ENCODE results near the gene SCFD2.

Gene SCFD2

GRCh38 chr4:53014881-53015280, 351.0 kb downstream of the SCFD2 start:
- H3K36me3 ChIP-seq (ENCODE audit: insufficient read depth, low read length), result no peaks in the 10 kb centered on the region
- H3K4me3 ChIP-seq (ENCODE audit: low read depth, low read length), result no peak overlapping the region
- H3K27me3 ChIP-seq (ENCODE audit: insufficient read depth, low read length), result no peaks in the 10 kb centered on the region
- no peak overlapping the region for H3K27ac ChIP-seq (ENCODE audit: low read depth, low read length)
- H2AFZ ChIP-seq (ENCODE audit: low read length, unreplicated experiment), result no peak overlapping the region
- no peaks in the 10 kb centered on the region for H3K79me2 ChIP-seq (ENCODE audit: control insufficient read depth, insufficient read depth, low read length, unreplicated experiment)
- peaks cover 54% of the 10 kb centered on the region for H3K4me1 ChIP-seq (ENCODE audit: control insufficient read depth, insufficient read depth, low read length, unreplicated experiment)

- peaks cover 47% of the 10 kb centered on the region for H3K4me1 ChIP-seq (ENCODE audit: control insufficient read depth, insufficient read depth, low read length, unreplicated experiment)
- H2AFZ ChIP-seq (ENCODE audit: low read length, unreplicated experiment), result no peak overlapping the region
- no peaks in the 10 kb centered on the region for H3K79me2 ChIP-seq (ENCODE audit: control insufficient read depth, insufficient read depth, low read length, unreplicated experiment)
- H3K27me3 ChIP-seq (ENCODE audit: insufficient read depth, low read length), result no peaks in the 10 kb centered on the region
- H3K36me3 ChIP-seq (ENCODE audit: insufficient read depth, low read length), result no peaks in the 10 kb centered on the region
- H3K27ac ChIP-seq (ENCODE audit: low read depth, low read length), result no peak overlapping the region
- H3K4me3 ChIP-seq (ENCODE audit: low read depth, low read length), result no peak overlapping the region
Observed at GRCh38 chr4:53013873-53014775, 351.7 kb downstream of the SCFD2 start.

GRCh38 chr4:53012738-53013137, 353.1 kb downstream of the SCFD2 start:
- peak overlapping the region; percentile 52 for H3K4me3 ChIP-seq (ENCODE audit: low read depth, low read length)
- peak overlapping the region; percentile 15; the same call in 1 of the 2 replicates for H3K27ac ChIP-seq (ENCODE audit: low read depth, low read length)
- H3K27me3 ChIP-seq (ENCODE audit: insufficient read depth, low read length), result no peaks in the 10 kb centered on the region
- H3K79me2 ChIP-seq (ENCODE audit: control insufficient read depth, insufficient read depth, low read length, unreplicated experiment), result no peaks in the 10 kb centered on the region
- no peaks in the 10 kb centered on the region for H3K36me3 ChIP-seq (ENCODE audit: insufficient read depth, low read length)
- H2AFZ ChIP-seq (ENCODE audit: low read length, unreplicated experiment), result peak overlapping the region; percentile 84
- H3K4me1 ChIP-seq (ENCODE audit: control insufficient read depth, insufficient read depth, low read length, unreplicated experiment), result peaks cover 47% of the 10 kb centered on the region

GRCh38 chr4:53011259-53011905, 354.5 kb downstream of the SCFD2 start:
- Histone ChIP-seq H3K27me3 (ENCODE audit: insufficient read depth, low read length) (no peaks in the 10 kb centered on the region), H3K79me2 (ENCODE audit: control insufficient read depth, insufficient read depth, low read length, unreplicated experiment) (no peaks in the 10 kb centered on the region), H3K27ac (ENCODE audit: low read depth, low read length) (no peak overlapping the region), H3K4me1 (ENCODE audit: control insufficient read depth, insufficient read depth, low read length, unreplicated experiment) (peaks cover 46% of the 10 kb centered on the region), H2AFZ (ENCODE audit: low read length, unreplicated experiment) (no peak overlapping the region), H3K4me3 (ENCODE audit: low read depth, low read length) (no peak overlapping the region), H3K36me3 (ENCODE audit: insufficient read depth, low read length) (no peaks in the 10 kb centered on the region)

- H3K4me1 ChIP-seq (ENCODE audit: control insufficient read depth, insufficient read depth, low read length, unreplicated experiment), result peaks cover 40% of the 10 kb centered on the region
- H3K36me3 ChIP-seq (ENCODE audit: insufficient read depth, low read length), result no peaks in the 10 kb centered on the region
- H3K4me3 ChIP-seq (ENCODE audit: low read depth, low read length), result no peak overlapping the region
- H3K27ac ChIP-seq (ENCODE audit: low read depth, low read length), result no peak overlapping the region
- no peaks in the 10 kb centered on the region for H3K79me2 ChIP-seq (ENCODE audit: control insufficient read depth, insufficient read depth, low read length, unreplicated experiment)
- no peaks in the 10 kb centered on the region for H3K27me3 ChIP-seq (ENCODE audit: insufficient read depth, low read length)
- H2AFZ ChIP-seq (ENCODE audit: low read length, unreplicated experiment), result no peak overlapping the region
Observed at GRCh38 chr4:53010318-53010717, 355.5 kb downstream of the SCFD2 start.

GRCh38 chr4:53009824-53010223, 356.0 kb downstream of the SCFD2 start:
- H3K36me3 ChIP-seq (ENCODE audit: insufficient read depth, low read length), result no peaks in the 10 kb centered on the region
- peaks cover 37% of the 10 kb centered on the region for H3K4me1 ChIP-seq (ENCODE audit: control insufficient read depth, insufficient read depth, low read length, unreplicated experiment)
- no peaks in the 10 kb centered on the region for H3K27me3 ChIP-seq (ENCODE audit: insufficient read depth, low read length)
- no peak overlapping the region for H3K27ac ChIP-seq (ENCODE audit: low read depth, low read length)
- no peak overlapping the region for H2AFZ ChIP-seq (ENCODE audit: low read length, unreplicated experiment)
- H3K79me2 ChIP-seq (ENCODE audit: control insufficient read depth, insufficient read depth, low read length, unreplicated experiment), result no peaks in the 10 kb centered on the region
- no peak overlapping the region for H3K4me3 ChIP-seq (ENCODE audit: low read depth, low read length)

- H3K36me3 ChIP-seq (ENCODE audit: insufficient read depth, low read length), result no peaks in the 10 kb centered on the region
- H3K27me3 ChIP-seq (ENCODE audit: insufficient read depth, low read length), result no peaks in the 10 kb centered on the region
- no peak overlapping the region for H3K4me3 ChIP-seq (ENCODE audit: low read depth, low read length)
- H2AFZ ChIP-seq (ENCODE audit: low read length, unreplicated experiment), result no peak overlapping the region
- no peaks in the 10 kb centered on the region for H3K79me2 ChIP-seq (ENCODE audit: control insufficient read depth, insufficient read depth, low read length, unreplicated experiment)
- peaks cover 12% of the 10 kb centered on the region for H3K4me1 ChIP-seq (ENCODE audit: control insufficient read depth, insufficient read depth, low read length, unreplicated experiment)
- no peak overlapping the region for H3K27ac ChIP-seq (ENCODE audit: low read depth, low read length)
Observed at GRCh38 chr4:53007024-53007423, 358.8 kb downstream of the SCFD2 start.

- H2AFZ ChIP-seq (ENCODE audit: low read length, unreplicated experiment), result no peak overlapping the region
- no peaks in the 10 kb centered on the region for H3K27me3 ChIP-seq (ENCODE audit: insufficient read depth, low read length)
- H3K4me3 ChIP-seq (ENCODE audit: low read depth, low read length), result no peak overlapping the region
- no peaks in the 10 kb centered on the region for H3K79me2 ChIP-seq (ENCODE audit: control insufficient read depth, insufficient read depth, low read length, unreplicated experiment)
- no peaks in the 10 kb centered on the region for H3K4me1 ChIP-seq (ENCODE audit: control insufficient read depth, insufficient read depth, low read length, unreplicated experiment)
- H3K27ac ChIP-seq (ENCODE audit: low read depth, low read length), result no peak overlapping the region
- H3K36me3 ChIP-seq (ENCODE audit: insufficient read depth, low read length), result no peaks in the 10 kb centered on the region
Observed at GRCh38 chr4:53005808-53006207, 360.1 kb downstream of the SCFD2 start.

GRCh38 chr4:53005149-53005546, 360.7 kb downstream of the SCFD2 start:
- H3K4me3 ChIP-seq (ENCODE audit: low read depth, low read length), result no peak overlapping the region
- H3K79me2 ChIP-seq (ENCODE audit: control insufficient read depth, insufficient read depth, low read length, unreplicated experiment), result no peaks in the 10 kb centered on the region
- no peaks in the 10 kb centered on the region for H3K27me3 ChIP-seq (ENCODE audit: insufficient read depth, low read length)
- no peak overlapping the region for H2AFZ ChIP-seq (ENCODE audit: low read length, unreplicated experiment)
- no peak overlapping the region for H3K27ac ChIP-seq (ENCODE audit: low read depth, low read length)
- no peaks in the 10 kb centered on the region for H3K36me3 ChIP-seq (ENCODE audit: insufficient read depth, low read length)
- no peaks in the 10 kb centered on the region for H3K4me1 ChIP-seq (ENCODE audit: control insufficient read depth, insufficient read depth, low read length, unreplicated experiment)

- Histone ChIP-seq H3K36me3 (ENCODE audit: insufficient read depth, low read length) (no peaks in the 10 kb centered on the region), H3K27ac (ENCODE audit: low read depth, low read length) (no peak overlapping the region), H3K79me2 (ENCODE audit: control insufficient read depth, insufficient read depth, low read length, unreplicated experiment) (no peaks in the 10 kb centered on the region), H3K4me3 (ENCODE audit: low read depth, low read length) (no peak overlapping the region), H3K27me3 (ENCODE audit: insufficient read depth, low read length) (no peaks in the 10 kb centered on the region), H3K4me1 (ENCODE audit: control insufficient read depth, insufficient read depth, low read length, unreplicated experiment) (no peaks in the 10 kb centered on the region), H2AFZ (ENCODE audit: low read length, unreplicated experiment) (no peak overlapping the region)
Observed at GRCh38 chr4:53004497-53005148, 361.2 kb downstream of the SCFD2 start.

All from ACC112 (cell line).